NCI-H524 treated with DMSO at 0.1 percent for 48 hours (cell line): ENCODE results near the gene KRT79.

Experiments
- DNase-seq: peaks from one replicate; lab custom pipeline; 2025; lab: John Stamatoyannopoulos, UW

KRT79 gene

GRCh38 chr12:52788876-52789636 lies 45.1 kb downstream of the KRT79 start:
- no peak for DNase-seq

- no peak for DNase-seq
These were observed 45.8 kb downstream of the KRT79 start for GRCh38 chr12:52788192-52788875.

GRCh38 chr12:52787324-52788191 lies 46.6 kb downstream of the KRT79 start:
- DNase-seq = no peak

DNA sequence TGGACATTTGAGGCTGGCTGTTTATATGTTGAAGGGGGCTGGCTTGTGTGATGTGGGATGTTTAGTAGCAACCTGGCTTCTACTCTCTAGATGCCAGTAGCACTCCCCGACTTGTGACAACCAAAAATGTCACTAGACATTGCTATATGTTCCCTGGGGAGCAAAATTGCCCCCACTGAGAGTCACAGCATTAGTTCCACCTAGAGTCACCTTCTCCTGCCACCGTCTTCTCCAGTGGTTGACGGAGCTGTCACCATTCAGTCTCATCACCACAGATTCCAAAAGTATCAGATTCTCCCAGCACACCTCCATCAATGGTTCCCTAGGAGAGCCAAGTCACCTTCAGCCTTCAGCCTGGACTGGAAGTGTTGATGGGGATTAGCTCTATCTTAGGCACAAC lies 49.2 kb downstream of the KRT79 start:
- DNase-seq = no peak

DNA sequence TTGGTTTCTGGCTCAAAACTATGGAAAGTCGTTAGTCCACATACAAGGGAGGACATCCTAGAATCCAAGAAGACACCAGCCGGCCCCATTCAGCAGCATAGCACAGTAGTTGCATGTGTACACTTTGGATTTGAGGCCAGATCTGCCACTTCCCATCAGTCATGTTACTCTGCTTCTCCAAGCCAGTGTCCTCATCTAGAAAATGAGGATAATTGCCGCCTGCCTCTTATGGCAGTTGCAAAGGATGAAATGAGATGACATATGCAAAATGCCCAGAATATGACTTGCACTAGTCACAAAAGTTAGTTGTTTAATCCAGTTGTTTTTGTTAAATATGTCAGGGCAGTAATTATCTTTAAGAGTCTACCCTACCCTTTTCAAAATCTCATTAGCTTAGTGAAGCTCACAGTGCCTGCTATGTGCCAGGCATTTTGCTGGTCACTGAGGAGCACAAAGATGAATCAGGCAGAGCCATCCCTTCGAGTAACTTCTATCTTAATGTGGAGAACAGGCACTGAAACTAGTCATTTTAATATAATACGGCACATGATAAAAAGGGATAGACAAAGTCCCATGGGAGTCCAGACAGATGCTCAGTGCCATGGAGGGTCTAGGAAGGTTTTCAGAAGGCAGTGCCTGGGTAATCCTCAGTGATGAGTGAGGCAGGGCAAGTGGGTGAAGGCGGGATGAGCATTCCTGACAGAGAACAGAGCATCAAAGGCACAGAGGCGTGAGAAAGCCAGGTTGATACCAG lies 50.4 kb downstream of the KRT79 start:
- DNase-seq = peak; percentile 43

DNA sequence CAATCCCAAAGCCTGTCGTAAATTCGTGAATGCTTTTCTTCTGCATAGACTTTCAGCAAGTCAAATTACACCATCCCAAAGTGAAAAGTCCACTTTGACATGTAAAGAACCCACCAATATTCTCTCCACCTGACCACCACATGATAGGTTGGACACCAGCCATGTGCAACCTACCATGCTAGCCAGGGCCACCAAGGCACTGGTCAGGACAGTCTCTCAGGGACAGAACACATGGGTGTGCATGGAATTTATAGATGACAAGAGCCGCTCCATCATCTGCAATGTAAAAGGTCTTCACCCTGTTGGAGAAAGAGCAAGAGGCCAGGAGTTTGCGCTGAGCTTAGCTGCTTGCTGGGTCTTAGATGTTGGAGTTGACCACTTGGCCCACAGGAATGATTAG lies 51.6 kb downstream of the KRT79 start:
- DNase-seq = no peak

DNA sequence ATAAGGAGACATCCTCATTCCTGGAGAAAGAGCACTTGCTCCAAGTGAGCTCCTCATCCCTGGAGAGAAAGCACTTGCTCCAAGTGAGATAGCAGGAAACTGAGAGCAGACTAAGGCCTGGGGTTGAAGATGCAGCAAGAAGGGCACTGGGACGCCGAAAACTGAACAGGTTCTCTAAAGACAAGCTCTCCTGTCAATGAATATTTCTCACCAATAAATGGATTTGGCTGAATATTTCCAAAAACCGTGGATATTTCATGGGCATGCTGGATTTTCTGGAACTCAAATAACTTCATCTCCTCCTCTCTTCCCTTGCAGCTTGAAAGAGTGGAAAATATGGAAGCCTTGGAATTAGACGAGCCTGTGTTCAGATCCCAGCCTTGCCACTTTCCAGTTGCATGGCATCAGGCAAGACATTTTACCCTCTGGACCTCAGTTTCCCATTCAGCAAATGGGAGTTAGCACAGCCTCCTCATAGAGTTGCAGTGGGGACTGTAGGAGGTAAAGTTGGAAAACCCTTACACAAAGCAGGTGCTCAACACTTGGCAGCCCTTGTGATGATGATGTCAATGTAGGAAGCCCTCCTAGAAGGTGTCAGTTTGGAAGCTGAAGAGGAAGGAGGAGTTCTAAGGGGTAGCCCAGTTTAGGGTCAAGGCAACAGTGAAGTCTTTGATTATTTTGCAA lies 52.6 kb downstream of the KRT79 start:
- DNase-seq = no peak

- DNase-seq = no peak
These were observed 54.2 kb downstream of the KRT79 start for GRCh38 chr12:52779914-52780313.

DNA sequence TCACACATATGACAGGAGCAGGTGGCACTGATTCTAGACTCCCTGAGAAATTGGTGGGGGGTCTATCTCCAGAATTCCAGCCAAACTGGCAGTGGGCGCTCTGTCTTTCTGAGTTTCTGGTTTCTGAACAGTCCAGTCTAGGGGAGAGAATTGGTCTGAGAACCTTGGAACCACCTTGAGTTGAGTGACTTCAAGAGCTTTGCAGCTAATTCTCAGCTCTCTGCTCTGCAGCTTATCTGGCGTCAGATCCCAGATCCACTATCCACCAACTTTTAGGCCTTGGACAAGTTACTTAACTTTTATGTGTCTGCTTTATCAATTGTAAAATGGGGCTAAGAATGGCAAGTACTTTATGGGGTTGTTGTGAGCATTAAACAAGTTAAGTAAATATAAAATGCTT lies 55.3 kb downstream of the KRT79 start:
- DNase-seq = no peak

DNA sequence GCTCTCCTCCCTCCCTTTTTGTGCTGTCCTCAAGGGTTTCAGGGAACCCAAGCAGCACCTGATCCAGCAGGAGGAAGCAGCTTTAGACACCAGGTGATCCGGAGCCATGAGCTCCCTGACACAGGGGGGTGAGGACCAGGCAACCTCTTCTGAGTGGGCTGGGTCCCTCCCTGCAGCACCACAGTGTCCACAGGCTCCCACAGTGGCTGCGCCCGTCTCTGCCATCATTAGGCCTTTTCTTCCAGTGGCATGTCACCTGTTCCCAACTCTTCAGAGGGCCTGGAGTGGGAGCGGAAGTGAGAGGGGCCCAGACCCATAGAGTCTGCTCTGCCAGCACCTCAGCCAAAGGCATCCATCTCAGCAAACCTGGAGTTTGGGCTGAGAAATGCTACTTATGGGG lies 56.5 kb downstream of the KRT79 start:
- DNase-seq = no peak

DNA sequence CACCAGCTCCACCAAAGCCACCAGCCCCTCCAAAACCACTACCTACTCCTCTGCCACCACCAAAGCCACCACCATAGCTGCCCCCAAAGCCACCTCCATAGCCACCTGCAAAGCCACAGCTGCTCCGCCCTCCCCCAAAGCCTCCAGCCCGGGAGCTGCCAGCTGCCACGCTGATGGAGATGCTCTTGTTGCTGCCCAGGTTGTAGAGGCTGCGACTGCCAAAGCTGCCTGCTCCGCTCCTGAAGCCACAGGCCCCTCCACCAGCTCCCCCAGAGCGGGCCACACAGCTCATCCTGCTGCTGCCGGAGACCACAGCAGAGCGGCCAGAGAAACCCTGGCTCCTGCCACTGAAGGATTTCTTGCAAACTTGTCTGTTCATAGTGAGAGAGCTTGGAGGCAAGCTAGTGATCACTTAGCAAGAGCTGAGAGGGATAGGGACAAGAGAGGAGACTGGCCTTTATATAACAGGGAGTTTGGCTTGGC lies 57.2 kb downstream of the KRT79 start, which contains the start of gene KRT76:
TSS of gene KRT76 (minus strand) at position 433 of the 483 bp plus-strand sequence. CDS start at position 379, 54 bp downstream.
- no peak for DNase-seq

- no peak for DNase-seq
These were observed 57.7 kb downstream of the KRT79 start for GRCh38 chr12:52776435-52776834.

GRCh38 chr12:52774629-52775250 lies 59.4 kb downstream of the KRT79 start:
- DNase-seq = no peak

GRCh38 chr12:52772772-52773171 lies 61.3 kb downstream of the KRT79 start:
- DNase-seq = no peak

GRCh38 chr12:52772188-52772587 lies 61.9 kb downstream of the KRT79 start:
- DNase-seq = no peak

DNA sequence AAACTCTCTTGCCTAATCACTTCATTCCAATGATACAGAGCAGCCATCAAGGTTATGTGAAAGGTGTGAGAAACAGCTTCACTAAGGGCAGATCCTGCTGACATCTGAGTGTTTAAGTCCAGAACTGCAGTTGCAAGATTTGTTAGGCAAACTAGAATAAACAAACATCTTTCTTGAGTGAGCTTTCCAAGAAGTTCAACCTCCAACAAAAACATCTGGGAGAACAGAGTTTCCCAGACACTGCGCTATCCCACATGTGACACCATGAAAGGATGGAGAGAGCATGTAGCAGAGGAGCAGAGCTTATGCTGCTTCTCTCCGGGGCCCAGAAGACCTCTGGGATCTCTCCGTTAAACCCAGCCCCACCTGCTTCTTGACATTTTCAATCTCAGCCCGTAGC lies 62.6 kb downstream of the KRT79 start:
- DNase-seq = no peak
